Caco-2 (cell line): Measurements from ENCODE around the gene MCC. TPM values are rescaled to one million over a fixed set of nuclear protein-coding genes. Genes with fewer than 3 reads are reported as not detected.

Experiments
- BruUV-seq: library from RNA; stranded (reverse); fragments of 400-500 nt; replicated peaks from 2 replicates; lab custom pipeline; 2021; lab: Mats Ljungman, UMichigan
- CTCF ChIA-PET: fragments of 300-600 bp; sonication (Branson Sonifier 250); formaldehyde crosslinking; loops from one replicate; lab custom pipeline; 2022; ENCODE audit warnings: antibody characterized with exemption; lab: Charles Lee
- POLR2A ChIA-PET: fragments of 300-600 bp; sonication (Branson Sonifier 250); formaldehyde crosslinking; loops from one replicate; lab custom pipeline; 2022; ENCODE audit warnings: antibody characterized with exemption; lab: Charles Lee
- DNase-seq, 2 experiments: peaks; one replicate each; pipeline versions ENCODE4 v3.0.0 to v3.0.0-alpha.2; 2020 to 2022
- H3K27me3 ChIP-seq: replicated peaks from 2 replicates; pipeline ENCODE4 v1.6.0; 2011; ENCODE audit warnings: low read length; ENCODE audit not compliant: control insufficient read depth, insufficient read depth
- H3K36me3 ChIP-seq: 2 replicates; pipeline ENCODE4 v1.5.1; 2011; ENCODE audit warnings: low read length; ENCODE audit not compliant: control insufficient read depth, insufficient read depth
- H3K4me1 ChIP-seq: fragments of 250-450 bp; sonication (Bioruptor Pico); 2 replicates; pipeline ENCODE4 v1.5.1; 2020; ENCODE audit warnings: mild to moderate bottlenecking
- H3K4me3 ChIP-seq: 2 replicates; pipeline ENCODE4 v1.5.1; 2011; ENCODE audit warnings: low read depth, mild to moderate bottlenecking, control low read depth, low read length
- H3K9me3 ChIP-seq: fragments of 250-450 bp; sonication (Bioruptor Pico); 2 replicates; pipeline ENCODE4 v1.5.1; 2020; ENCODE audit warnings: mild to moderate bottlenecking, moderate library complexity
- H3K27ac Mint-ChIP-seq: one replicate; pipeline ENCODE4 v1.8.0; 2022; ENCODE audit warnings: mixed read lengths; ENCODE audit not compliant: unreplicated experiment
- H3K27me3 Mint-ChIP-seq: one replicate; pipeline ENCODE4 v1.8.0; 2022; ENCODE audit warnings: mixed read lengths; ENCODE audit not compliant: insufficient read depth, unreplicated experiment
- H3K36me3 Mint-ChIP-seq: one replicate; pipeline ENCODE4 v1.8.0; 2022; ENCODE audit warnings: mild to moderate bottlenecking, mixed read lengths; ENCODE audit not compliant: insufficient read depth, unreplicated experiment
- H3K4me1 Mint-ChIP-seq: one replicate; pipeline ENCODE4 v1.8.0; 2022; ENCODE audit warnings: low read depth, mixed read lengths; ENCODE audit not compliant: unreplicated experiment
- H3K4me3 Mint-ChIP-seq: one replicate; pipeline ENCODE4 v1.8.0; 2022; ENCODE audit warnings: mild to moderate bottlenecking, moderate library complexity, mixed read lengths; ENCODE audit not compliant: unreplicated experiment
- H3K9me3 Mint-ChIP-seq: one replicate; pipeline ENCODE4 v1.8.0; 2022; ENCODE audit warnings: mixed read lengths; ENCODE audit not compliant: unreplicated experiment
- CTCF ChIP-seq, 2 experiments: fragments of 200-600 bp in 1 of 2; IDR thresholded peaks; 1 replicate in 1 of 2; 2 replicates in 1 of 2; pipeline versions ENCODE4 v1.5.1 to v1.8.0; 2011 to 2022; ENCODE audit warnings: antibody characterized with exemption in 1 of 2, control low read depth in 1 of 2, inconsistent platforms in 1 of 2, low read depth in 1 of 2, low read length in 1 of 2, mild to moderate bottlenecking in 1 of 2, moderate library complexity in 1 of 2; ENCODE audit not compliant: insufficient read depth in 1 of 2, severe bottlenecking in 1 of 2, unreplicated experiment in 1 of 2
- intact Hi-C: fragments of 100-400 bp; cut with micrococcal nuclease; formaldehyde crosslinking; loops from one replicate; pipeline ENCODE4 v1.10.0; 2022; ENCODE audit not compliant: unreplicated experiment
- total RNA-seq: library from RNA; stranded (reverse); gene quantifications from 2 replicates; pipeline ENCODE4 v1.2.3, GENCODE V29; 2022

Gene MCC
- total RNA-seq, 1 experiment from 2014 or later, result 0.09 TPM

- DNase-seq, result no peak
- no TSS peak for BruUV-seq
- intact Hi-C loops, result no loop called here
- ChIA-PET CTCF (no interaction called here), POLR2A (no interaction called here)
- no peaks in the 10 kb centered on the region for H3K9me3 ChIP-seq
- TF ChIP-seq CTCF (IDR thresholded peaks at IDR 0.05; ENCODE audit: insufficient read depth in 1 of 2, low read depth in 1 of 2, low read length in 1 of 2, severe bottlenecking in 1 of 2, unreplicated experiment in 1 of 2), result no peak
- no peaks in the 10 kb centered on the region for H3K4me1 ChIP-seq
- Mint-ChIP-seq H3K27ac (no peak overlapping the region), H3K27me3 (peaks cover 17% of the 10 kb centered on the region), H3K4me1 (no peaks in the 10 kb centered on the region), H3K9me3 (no peaks in the 10 kb centered on the region), H3K4me3 (no peak overlapping the region), H3K36me3 (no peaks in the 10 kb centered on the region)
- no peak overlapping the region for H3K4me3 ChIP-seq
- no peaks in the 10 kb centered on the region for H3K36me3 ChIP-seq
- H3K27me3 ChIP-seq, result no peaks in the 10 kb centered on the region; the same call in 1 of the 2 replicates
Measured at GRCh38 chr5:113276493-113276892, 211.8 kb downstream of the MCC start.

DNA sequence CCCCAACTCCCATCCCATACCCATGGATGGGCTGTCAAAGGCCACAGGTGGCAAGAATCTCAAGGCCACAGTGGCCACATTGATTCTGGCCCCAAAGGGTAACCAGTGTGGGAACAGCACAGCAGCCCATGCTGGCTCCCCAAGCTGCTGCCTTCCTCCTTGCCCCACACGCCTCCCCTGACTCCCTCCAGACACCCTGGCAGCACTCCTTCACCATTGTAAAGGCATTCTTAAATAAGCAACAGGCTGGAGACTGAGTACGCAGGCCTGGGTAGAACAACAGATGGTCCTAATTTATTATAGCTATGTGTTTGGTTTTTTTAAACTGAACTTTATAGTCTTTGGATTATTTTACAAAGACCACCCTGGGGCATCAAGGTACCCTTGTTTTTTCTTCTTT is 212.3 kb downstream of the MCC start:
- no peaks in the 10 kb centered on the region for H3K9me3 Mint-ChIP-seq
- no peak overlapping the region for H3K4me3 Mint-ChIP-seq
- no peaks in the 10 kb centered on the region; the same call in 1 of the 2 replicates for H3K27me3 ChIP-seq
- H3K9me3 ChIP-seq, result no peaks in the 10 kb centered on the region
- no peak overlapping the region for H3K4me3 ChIP-seq
- no peaks in the 10 kb centered on the region for H3K36me3 ChIP-seq
- no TSS peak for BruUV-seq
- ChIA-PET POLR2A (no interaction called here), CTCF (no interaction called here)
- no peaks in the 10 kb centered on the region for H3K4me1 Mint-ChIP-seq
- no peak for DNase-seq
- H3K27ac Mint-ChIP-seq, result no peak overlapping the region
- H3K36me3 Mint-ChIP-seq, result no peaks in the 10 kb centered on the region
- TF ChIP-seq CTCF (IDR thresholded peaks at IDR 0.05; ENCODE audit: insufficient read depth in 1 of 2, low read depth in 1 of 2, low read length in 1 of 2, severe bottlenecking in 1 of 2, unreplicated experiment in 1 of 2), result no peak
- intact Hi-C loops, result no loop called here
- peaks cover 17% of the 10 kb centered on the region for H3K27me3 Mint-ChIP-seq
- H3K4me1 ChIP-seq, result no peaks in the 10 kb centered on the region

GRCh38 chr5:113274836-113275414 is 213.3 kb downstream of the MCC start:
- CTCF ChIA-PET, result no interaction called here
- POLR2A ChIA-PET, result no interaction called here
- Mint-ChIP-seq H3K27me3 (peaks cover 15% of the 10 kb centered on the region), H3K27ac (no peak overlapping the region), H3K36me3 (no peaks in the 10 kb centered on the region), H3K4me3 (no peak overlapping the region), H3K4me1 (no peaks in the 10 kb centered on the region), H3K9me3 (no peaks in the 10 kb centered on the region)
- H3K9me3 ChIP-seq, result no peaks in the 10 kb centered on the region
- BruUV-seq, result no TSS peak
- H3K4me3 ChIP-seq, result no peak overlapping the region
- intact Hi-C loops, result no loop called here
- no peaks in the 10 kb centered on the region for H3K36me3 ChIP-seq
- DNase-seq, result no peak
- no peaks in the 10 kb centered on the region for H3K4me1 ChIP-seq
- no peak for TF ChIP-seq CTCF (IDR thresholded peaks at IDR 0.05; ENCODE audit: insufficient read depth in 1 of 2, low read depth in 1 of 2, low read length in 1 of 2, severe bottlenecking in 1 of 2, unreplicated experiment in 1 of 2)
- H3K27me3 ChIP-seq, result no peaks in the 10 kb centered on the region
